ENCODE data around the gene MAGEB4.

DNA sequence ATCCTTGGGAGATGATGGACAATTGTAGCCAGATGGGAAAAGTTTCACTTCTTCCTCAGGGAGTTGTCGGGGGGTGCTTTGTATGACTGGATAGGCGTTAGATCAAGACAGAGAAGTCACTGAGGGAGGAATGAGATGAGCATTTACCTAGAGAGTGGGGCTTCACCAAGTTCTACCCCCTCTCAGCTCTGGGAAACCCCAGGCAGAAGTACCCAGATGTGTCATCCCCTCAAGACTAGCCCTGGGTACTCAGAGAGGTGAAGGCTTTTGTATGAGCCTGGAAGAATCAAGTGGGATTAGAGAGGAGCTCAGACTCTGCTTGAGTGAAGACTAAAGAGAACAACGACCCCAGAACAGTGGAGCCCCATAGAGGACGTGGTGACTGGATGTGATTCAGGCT is 7.1 kb downstream of the MAGEB4 start:
- no peak for TF ChIP-seq CTCF (conservative IDR thresholded peaks at IDR 0.05; ENCODE audit: low read depth in 2 of 2)
- TF ChIP-seq POLR2AphosphoS5 (IDR thresholded peaks at IDR 0.05; ENCODE audit: low read depth): no peak
- TF ChIP-seq EZH2 (IDR thresholded peaks at IDR 0.05; ENCODE audit: low read depth, unreplicated experiment): no peak

Measured in GM23338 (cell line).